HG02678 (cell line): ENCODE measurements around the gene TSPAN12.
"Not testable (repeated sequence)": the region's sequence is repeated elsewhere in the genome, so short reads cannot be mapped to it uniquely, and the experiment has no call there.

ENCODE experiments used
- ATAC-seq: cut with Tn5 transposase; IDR thresholded peaks from one replicate; pipeline ENCODE4 v1.9.1; 2021; ENCODE audit warnings: mild to moderate bottlenecking, moderate library complexity; ENCODE audit not compliant: unreplicated experiment

TSPAN12 gene

GRCh38 chr7:120857588-120858573 is at the start of gene TSPAN12:
TSPAN12 (minus strand) TSS chr7:120858144; CDS start chr7:120856763, 1,381 bp downstream.
- peak; percentile 79 for ATAC-seq

DNA sequence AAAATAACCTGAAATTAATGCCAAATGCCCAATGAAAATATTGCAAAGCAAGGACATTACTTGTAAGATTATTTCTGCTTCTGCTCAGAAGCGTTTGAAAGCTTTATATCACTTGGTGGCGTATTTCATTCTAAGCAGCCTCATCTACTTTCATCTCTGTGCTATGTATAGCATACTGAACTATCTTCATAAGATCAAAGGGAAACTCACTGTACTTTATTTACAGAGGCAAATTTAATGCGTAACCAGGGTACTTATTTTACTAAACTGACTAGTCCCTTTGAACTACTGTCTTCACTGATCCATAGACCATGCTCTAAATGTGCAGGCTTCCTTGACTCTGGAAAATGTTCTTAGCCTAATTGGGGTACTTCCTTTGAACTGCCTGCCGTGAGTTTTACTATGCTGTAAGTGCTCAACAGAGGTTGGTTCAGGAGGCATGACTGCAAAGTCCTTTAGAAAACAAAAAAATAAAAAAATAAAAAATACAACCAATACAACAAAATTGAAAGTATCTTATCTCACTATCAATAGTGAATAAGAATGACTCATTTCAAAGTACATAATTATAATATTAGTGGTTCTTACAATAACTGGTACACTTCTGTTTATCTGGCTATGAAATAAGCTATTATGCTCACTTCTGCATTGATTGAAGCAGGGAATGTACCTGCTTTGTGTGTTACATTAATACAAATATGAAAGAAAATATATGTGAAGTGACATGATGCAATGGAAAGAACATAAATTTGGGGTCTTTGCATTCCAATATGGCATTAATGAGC is 41.0 kb upstream of the TSPAN12 start:
- peak; percentile 64 for ATAC-seq

- not testable (repeated sequence) for ATAC-seq
These were observed 37.3 kb upstream of the TSPAN12 start for GRCh38 chr7:120895253-120895652.

DNA sequence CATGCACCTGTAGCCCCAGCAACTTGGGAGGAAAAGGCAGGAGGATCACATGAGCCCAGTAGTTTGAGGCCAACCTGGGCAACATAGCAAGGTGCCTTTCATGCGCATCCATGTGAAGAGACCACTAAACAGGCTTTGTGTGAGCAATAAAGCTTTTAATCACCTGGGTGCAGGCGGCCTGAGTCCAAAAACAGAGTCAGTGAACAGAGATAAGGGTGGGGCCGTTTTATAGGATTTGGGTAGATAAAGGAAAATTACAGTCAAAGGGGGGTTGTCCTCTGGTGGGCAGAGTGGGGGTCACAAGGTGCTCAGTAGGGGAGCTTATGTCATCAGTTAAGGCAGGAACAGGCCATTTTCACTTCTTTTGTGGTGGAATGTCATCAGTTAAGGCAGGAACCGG is 27.7 kb upstream of the TSPAN12 start:
- ATAC-seq, result not testable (repeated sequence)

- no peak for ATAC-seq
These were observed 19.8 kb upstream of the TSPAN12 start for GRCh38 chr7:120877701-120878100.

DNA sequence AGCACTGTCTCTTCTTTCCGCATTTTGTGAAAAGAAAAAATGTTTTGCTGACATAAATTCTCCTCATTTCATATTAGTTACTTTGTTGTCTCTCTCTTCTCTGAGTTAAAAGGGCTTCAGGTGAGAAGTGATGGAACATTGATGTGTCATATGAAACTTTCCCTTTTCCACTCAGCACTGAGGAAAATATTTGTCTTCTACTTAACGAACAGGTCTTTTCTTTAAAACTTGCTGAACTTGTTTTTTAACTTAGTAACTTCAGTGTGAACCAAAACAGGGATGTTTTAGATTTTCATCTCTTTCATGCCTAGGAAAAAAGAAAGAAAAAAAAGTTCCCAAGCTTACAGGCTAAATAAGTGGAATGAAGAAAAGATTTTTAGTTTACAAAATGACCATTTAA is 19.0 kb upstream of the TSPAN12 start:
- ATAC-seq, result no peak

DNA sequence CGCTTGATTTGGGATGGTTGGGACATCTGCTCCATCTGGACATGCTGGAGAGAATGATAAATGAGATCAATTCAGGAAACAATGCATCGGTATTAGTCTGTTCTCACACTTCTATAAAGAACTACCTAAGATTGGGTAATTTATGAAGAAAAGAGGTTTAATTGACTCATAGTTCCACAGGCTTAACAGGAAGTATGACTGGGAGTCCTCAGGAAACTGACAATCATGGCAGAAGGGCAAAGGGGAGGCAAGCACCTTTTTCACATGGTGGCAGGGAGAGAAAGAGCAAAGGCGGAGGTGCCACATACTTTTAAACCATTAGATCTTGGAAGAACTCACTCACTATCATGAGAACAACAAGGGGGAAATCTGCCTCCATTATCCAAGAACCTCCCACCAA is 16.8 kb upstream of the TSPAN12 start:
- ATAC-seq, result no peak

DNA sequence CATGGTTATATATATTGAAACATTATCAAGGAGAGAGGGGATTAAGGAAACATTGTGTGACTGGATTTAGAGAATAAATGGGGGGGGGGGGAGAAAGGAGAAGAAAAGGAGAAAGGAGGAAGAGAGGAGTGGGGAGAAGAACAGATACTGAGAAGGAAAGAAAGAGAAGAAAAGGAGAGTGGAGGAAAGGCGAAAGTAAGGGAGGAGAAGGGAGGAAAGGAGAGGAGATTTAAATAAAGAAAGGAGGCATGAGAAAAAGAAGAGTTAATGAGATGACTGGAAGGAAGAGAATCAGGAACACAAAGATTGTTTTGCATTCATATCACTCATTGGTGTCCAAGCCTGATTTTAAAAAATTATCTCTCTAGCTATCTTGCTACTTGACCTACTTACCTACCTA is 16.1 kb upstream of the TSPAN12 start:
- ATAC-seq, result no peak

- ATAC-seq, result no peak
These were observed 15.5 kb upstream of the TSPAN12 start for GRCh38 chr7:120873401-120873800.

DNA sequence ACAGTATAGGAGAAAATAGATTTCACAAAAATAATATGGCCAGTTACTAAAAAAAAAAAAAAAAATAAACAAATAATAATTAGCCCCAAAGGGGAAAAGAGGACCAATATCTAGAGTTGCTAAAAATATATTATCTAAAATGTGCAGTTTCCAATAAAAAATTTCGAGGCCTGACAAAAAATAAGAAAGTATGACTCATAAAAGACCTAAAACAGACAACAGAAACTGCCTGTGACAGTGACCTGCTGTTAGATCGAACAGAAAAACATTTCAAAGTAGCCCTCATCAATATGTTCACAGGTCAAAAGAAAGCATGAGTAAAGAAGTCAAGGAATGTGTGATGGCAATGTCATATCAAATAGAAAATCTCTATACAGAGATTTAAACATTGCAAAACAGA is 11.8 kb upstream of the TSPAN12 start:
- peak; percentile 61 for ATAC-seq

- ATAC-seq, result peak; percentile 43
These were observed 10.0 kb upstream of the TSPAN12 start for GRCh38 chr7:120867932-120868331.

DNA sequence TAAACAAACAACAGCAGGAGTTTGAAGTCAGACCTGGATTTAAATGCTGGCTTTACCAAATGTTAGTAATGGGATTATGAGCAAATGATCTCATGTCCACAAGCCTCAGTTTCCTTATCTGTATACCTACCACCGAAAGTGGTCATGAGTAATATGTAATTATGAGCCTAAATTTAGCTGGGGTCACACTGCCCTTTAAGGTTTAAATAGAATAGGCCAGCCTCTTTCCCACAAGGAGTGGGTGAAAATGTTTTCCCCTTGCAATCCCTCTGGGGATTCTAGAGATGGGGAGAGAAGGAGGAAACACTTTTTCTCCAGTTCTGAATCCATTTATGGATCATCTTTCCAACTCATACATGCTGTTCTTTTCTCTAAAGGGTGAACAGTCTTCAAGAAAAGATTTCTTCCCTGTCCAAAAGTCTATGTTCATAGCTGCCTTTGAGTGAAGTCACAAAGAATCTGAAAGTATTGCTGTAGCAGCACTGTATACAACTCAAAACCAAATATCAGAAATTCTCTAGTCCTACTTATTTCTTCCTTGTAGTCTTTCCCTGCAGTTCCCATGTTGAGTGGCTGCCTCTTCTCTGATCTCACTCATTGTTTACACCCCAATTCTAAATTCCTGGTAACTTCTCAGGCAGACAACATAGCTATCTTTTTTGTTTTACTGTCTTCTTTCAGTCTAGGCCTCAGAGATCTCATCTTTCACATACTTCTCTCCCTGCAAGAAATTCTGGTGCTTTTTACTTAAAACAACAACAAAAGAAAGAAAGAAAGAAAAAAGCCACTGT is 7.4 kb upstream of the TSPAN12 start:
- no peak for ATAC-seq

DNA sequence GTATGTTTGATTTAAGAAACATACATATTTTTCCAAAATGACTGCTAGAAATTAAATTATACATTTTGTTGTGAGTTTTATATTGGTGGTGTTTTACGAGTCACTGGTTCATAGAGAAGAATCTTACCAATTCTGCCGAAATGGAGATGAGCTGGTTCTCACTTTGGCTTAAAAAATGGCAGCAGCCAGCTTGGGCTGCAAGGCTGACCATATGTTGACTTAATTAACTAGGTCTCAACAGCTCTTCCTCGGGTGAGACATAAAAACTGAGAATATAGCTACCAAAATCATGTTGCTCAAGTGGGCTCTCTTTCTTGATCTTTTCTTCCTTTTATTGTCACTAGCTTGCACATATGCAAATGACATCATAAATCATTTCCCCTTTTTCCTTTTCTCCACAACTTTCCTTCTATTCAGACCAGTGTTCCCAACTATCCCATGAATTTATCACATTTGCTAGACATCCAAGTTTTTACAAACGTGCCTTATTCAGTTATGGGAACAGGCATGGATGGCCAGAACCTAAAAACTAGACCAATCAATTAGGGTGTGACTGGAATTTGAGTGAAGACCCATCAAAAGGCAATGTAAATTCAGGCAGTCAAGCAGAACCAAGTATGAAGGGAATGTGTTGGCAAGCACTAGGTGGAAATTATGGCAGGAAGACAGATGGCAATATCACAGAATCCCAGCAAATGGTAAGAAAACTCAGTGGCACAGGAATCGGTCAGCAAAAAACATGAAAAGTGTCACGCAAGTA is 6.4 kb upstream of the TSPAN12 start:
- ATAC-seq, result no peak

DNA sequence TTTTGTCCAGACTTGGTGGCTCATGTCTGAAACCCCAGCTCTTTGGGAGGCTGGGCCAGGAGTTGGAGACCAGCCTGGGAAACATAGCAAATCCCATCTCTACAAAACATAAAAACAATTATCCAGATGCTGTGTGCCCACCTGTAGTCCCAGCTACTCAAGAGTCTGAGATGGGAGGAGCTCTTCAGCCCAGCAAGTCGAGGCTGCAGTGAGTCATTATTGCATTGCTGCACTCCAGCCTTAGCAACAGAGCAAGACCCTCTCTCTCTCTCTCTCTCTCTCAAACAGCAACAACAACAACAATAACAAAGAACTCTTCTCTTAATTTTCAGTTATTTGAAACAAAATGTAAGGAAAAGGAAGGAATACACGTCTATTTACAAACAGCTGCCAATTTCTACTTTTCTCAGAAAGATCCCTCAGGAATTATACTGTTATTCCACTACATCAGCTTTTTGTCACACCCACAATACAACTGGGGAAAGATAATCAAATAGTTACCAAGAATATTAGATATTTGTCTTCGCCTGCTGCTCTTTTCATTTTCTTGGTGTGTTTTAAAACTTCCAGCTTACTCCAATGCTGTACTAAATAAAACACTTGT is 5.1 kb upstream of the TSPAN12 start:
- no peak for ATAC-seq

DNA sequence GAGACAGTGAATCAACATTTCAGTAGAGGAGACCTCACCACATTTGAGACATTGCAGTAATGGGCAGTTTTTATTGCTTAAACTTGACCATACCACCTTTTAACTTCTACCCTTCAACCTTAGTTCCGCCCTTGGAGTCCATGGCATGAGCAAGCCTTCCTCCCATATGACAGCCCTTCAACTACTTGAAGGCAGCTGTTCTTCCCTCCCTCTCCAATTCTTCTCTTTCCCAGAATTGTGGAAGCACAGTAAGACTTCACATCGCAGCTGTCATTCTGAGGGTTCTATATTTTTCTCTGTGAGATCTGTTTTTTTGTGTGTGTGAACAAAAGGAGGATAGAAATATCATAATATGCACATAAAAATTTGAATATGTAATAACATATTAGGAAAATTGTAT is 2.2 kb upstream of the TSPAN12 start:
- no peak for ATAC-seq

DNA sequence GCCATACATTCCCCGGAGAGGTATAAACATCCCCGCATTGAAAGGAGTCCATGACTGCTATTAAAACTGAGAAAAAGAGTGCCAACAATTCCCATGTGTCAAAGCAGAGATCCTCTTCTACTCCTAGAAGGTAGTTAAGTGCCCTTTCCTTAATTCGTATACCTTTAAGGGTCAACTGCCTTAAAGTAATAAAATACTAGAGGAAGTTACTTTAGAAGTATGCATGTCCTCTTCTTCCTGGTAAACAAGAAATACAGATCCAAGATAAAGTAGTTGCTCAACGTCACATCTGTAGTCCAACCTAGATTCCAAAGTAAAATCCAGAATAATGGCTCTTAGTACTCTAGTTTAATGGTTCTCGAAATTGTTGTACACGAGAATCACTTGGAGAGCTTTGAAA is 1.5 kb upstream of the TSPAN12 start:
- no peak for ATAC-seq

DNA sequence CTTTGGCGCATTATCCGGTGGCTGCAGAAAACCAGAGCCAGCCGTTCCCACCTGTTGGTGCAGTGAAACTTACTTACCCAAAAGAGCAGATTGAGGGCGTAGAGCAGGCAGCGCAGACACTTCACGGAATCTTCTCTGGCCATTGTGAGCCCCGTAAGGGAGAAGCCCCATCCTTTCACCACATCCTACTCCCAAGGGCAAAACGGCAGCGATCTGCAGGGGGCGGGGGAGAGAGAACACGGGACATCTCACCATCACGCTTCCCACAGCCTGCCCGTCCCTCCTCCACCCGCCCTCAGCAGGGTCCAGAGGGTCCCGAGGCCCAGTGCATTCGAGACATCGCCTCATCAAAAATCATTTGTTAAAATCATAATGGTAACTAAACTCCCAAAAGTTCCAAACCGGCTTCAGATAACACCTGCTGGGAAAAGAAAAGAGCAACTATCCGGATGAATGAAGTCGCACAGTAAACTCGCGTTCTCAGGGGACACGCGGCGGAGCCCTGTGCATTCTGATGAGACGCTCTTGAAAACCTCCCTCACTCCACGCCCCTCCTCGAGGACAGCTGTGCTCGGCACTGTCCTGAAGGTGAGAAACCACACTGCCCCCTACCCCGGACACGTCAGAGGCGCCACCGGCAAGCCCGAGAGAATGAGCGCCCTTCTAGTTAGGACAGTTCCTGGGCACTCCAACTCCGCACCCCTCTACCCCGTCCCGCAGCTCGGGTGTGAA is 1.2 kb downstream of the TSPAN12 start:
- peak; percentile 75 for ATAC-seq

DNA sequence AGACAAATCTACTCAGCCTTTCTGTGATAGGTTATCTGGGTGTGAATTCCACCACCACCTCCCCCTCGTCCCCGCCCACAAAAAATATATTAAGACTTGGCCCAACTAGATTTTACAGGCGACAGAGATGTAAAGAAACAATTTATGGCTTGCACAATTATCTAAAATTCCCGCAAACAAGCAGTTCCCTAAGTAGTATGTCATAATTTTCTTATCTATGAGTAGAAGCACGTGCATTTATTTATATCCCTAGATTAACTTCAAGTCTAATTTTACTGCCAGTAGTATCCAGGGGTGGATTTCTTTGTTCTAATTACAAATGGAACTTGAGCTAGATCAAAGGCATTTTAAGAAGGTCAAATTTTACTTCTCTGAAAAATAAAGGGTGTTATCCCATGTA is 1.7 kb downstream of the TSPAN12 start:
- no peak for ATAC-seq

- ATAC-seq, result no peak
These were observed 5.2 kb downstream of the TSPAN12 start for GRCh38 chr7:120852700-120853099.
